AG09309 (cell line): ENCODE data around the gene NOP10.
"Not testable (repeated sequence)": the region's sequence is repeated elsewhere in the genome, so short reads cannot be mapped to it uniquely, and the experiment has no call there.

Experiments used
- DNase-seq: peaks from one replicate; pipeline ENCODE4 v3.0.0-alpha.2; 2010; ENCODE audit warnings: low read depth
- H3K4me3 ChIP-seq: 2 replicates; pipeline ENCODE4 v1.5.1; 2011; ENCODE audit warnings: mild to moderate bottlenecking, low read depth, low read length, moderate library complexity; ENCODE audit not compliant: control insufficient read depth
- TF ChIP-seq, protein P1 (sequence below): IDR thresholded peaks from 2 replicates; pipeline ENCODE4 v1.5.1; 2011; ENCODE audit warnings: mild to moderate bottlenecking, low read depth, low read length, inconsistent platforms; ENCODE audit not compliant: insufficient read depth, control insufficient read depth; ENCODE audit errors: missing control alignments

Gene NOP10

DNA sequence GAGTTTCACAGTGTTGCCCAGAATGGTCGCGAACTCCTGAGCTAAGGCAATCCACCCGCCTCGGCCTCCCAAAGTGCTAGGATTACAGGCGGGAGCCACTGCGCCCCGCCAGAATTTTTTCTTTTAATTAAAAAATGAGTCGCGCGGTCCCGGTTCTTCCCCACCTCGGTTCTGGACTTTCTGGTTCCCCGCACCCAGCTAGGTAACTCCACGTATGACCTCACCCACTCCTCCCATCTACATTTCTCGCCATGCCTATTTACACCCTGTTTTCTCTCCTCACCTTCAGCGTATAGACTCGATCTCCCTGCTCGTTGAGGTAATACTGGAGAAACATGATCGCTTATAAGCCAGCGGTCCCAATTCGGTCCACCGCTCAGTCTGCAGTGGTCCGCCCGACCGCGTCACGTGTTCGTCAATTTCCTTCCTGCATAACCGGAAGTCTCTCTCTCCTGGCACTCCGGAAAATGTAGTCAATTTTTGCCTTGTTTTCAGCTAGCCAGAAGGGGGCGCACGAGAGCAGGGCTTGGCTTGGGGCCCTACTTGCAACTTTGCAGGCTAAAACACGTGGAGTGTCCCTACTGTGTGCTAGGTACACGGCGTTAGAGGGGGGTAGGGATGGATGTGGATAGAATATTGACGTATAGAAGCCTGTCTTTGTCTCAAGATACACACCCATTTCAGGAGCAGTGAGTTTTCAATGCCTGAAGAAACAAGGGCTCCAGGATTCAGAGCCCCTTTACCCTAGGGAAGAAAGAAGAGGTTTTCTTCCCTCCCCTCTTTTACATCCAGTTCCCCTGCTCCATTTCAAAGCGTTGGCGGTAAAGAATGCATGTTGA lies at the start of gene NOP10, which contains the start of gene NUTM1:
TSS of gene NOP10 (minus strand) at position 400 of the 839 bp plus-strand sequence. CDS start at position 337, 63 bp downstream.
TSS of gene NUTM1 (plus strand) at position 579 of the 839 bp plus-strand sequence. CDS start 382 bp downstream, outside the sequence.
- peak within 1 kb of the TSS; percentile 63 for H3K4me3 ChIP-seq
- peak; percentile 74 for DNase-seq
- TF ChIP-seq, protein P1, sequence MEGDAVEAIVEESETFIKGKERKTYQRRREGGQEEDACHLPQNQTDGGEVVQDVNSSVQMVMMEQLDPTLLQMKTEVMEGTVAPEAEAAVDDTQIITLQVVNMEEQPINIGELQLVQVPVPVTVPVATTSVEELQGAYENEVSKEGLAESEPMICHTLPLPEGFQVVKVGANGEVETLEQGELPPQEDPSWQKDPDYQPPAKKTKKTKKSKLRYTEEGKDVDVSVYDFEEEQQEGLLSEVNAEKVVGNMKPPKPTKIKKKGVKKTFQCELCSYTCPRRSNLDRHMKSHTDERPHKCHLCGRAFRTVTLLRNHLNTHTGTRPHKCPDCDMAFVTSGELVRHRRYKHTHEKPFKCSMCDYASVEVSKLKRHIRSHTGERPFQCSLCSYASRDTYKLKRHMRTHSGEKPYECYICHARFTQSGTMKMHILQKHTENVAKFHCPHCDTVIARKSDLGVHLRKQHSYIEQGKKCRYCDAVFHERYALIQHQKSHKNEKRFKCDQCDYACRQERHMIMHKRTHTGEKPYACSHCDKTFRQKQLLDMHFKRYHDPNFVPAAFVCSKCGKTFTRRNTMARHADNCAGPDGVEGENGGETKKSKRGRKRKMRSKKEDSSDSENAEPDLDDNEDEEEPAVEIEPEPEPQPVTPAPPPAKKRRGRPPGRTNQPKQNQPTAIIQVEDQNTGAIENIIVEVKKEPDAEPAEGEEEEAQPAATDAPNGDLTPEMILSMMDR: peak; percentile 92

DNA sequence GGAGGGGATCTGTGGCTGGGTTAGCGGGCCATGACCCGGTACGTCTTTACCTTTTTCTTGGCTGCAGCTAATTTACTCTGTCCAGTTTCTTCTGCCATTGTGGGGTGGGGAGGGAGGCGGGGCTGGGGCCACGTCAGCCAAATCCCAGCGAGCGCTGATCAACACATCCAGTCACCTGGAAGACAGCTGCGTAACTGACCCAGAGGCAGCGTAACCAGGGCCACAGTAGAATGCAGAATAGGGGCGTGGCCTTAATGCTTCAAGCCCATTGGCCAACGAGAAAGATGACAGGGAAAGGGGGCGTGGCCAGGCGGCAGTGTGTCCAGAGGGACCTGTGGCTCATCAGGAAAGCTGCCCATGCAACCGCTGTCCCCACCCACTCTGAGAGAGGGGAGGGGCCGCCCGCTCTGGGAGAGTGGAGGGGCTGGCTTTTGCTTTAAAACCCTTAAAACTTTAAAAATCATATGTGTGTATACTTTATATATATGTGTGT lies 46.7 kb upstream of the NOP10 start:
- not testable (repeated sequence) for DNase-seq, H3K4me3 ChIP-seq

DNA sequence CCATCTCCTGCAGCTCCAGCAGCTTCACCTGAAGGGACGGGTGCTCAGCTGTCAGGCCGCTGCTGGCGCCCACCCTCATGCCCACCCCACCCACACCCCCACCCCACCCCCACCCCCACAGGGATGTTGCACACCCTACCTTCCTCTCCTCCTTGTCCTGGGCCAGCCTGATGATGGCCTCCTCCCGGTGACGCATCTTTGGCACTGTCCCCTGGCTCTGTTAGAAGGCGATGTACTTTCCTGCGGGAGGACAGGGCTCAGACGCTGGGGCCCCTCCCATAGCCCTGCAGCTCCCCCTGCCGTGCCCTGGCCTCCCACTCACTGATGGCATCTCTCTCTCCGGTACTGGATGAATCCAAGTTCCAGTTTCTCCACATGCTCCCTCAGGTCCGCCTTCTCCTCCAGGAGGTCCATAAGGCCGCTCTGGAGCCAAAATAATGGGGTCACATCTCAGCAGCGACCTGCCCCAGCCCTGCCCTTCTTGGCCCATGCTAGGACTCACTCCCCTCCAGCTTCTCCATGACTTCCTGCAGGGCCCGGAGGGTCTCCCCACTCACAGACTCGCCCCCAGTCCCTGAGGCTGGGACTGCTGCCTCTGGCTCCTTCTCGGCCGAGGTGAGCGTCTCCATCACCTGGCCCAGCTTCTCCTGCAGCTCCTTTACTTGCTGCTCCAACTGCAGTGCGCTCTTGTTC lies 39.0 kb upstream of the NOP10 start:
- not testable (repeated sequence) for H3K4me3 ChIP-seq, DNase-seq

DNA sequence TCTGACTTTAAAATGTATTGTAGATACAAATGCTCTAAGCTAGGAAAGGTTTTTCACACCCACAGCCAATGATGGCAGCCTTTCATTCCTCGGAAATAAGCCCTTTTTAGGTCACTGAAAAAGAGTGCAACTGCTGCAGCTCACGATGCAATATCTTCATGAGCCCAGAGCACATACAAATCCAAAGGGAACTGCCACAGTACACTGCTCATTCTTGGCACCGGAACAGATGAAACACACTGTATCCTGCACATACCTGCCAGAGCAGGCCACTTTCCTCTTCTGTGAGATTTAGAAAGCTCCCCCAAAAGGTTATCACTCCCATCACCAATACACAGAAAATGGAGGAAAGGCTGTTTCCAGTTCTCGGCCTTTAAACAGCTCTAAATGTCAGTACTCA lies 37.6 kb upstream of the NOP10 start:
- not testable (repeated sequence) for DNase-seq, H3K4me3 ChIP-seq

DNA sequence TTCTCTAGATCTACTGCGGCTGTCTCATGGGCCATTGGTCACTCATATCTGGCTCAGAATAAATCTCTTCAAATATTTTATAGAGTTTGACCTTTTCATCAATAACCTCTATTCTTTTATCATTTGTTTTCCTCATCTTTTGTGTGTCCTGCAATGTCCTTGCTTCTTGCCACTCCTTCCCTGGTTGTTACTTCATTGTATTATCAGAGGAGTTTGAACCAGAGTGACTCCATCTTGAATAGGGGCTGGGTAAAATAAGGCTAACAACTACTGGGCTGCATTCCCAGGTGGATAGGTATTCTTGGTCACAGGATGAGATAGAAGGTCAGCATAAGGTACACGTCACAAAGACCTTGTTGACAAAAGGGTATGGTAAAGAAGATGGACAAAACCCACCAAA lies 33.9 kb upstream of the NOP10 start:
- no peak for DNase-seq
- no peak overlapping the region for H3K4me3 ChIP-seq
- TF ChIP-seq, protein P1: no peak

DNA sequence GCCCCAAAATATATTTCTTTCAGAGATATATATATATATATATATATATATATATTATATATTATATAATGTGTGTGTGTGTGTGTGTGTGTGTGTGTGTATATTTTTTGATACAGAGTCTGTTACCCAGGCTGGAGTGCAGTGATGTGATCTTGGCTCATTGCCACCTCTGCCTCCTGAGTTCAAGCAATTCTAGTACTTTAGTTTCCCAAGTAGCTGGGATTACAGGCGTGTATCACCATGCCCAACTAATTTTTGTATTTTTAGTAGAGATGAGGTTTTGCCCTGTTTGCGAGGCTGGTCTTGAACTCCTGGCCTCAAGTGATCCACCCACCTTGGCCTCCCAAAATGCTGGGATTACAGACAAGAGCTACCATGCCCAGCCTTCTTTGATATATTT lies 32.6 kb upstream of the NOP10 start:
- DNase-seq, H3K4me3 ChIP-seq: not testable (repeated sequence)

DNA sequence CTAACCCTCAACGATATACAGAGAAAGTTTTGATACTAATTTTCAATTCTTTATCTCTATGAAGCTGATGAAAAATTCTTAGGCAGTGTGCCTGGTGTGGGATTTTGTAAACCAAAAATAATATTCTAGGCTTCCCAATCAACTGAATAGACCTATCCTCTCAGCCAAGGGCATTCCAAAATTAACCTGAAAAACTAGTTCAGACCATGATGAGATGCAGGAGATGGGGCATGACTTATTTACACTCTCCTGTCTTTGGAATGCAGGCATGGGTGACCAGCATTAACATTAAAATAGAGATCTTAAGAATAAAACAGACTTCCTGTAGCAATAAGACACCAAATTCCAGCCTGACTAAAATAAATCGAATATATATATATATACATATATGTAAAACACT lies 31.9 kb upstream of the NOP10 start:
- DNase-seq: no peak
- TF ChIP-seq, protein P1: no peak

DNA sequence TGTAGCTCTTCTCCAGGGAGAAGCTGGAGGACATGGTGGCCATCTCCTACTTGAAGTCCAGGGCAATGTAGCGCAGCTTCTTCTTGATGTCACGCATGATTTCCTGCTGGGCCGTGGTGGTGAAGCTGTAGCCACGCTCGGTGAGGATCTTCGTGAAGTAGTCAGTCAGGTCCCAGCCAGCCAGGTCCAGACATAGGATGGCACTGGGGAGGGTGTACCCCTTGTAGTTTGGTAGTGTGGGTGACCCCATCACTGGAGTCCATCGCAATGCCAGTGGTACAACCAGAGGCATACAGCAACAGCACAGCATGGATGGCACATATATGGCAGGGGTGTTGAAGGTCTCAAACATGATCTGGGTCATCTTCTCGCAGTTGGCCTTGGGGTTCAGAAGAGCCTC lies 31.0 kb upstream of the NOP10 start:
- no peak overlapping the region for H3K4me3 ChIP-seq
- TF ChIP-seq, protein P1: no peak
- DNase-seq: no peak

More for the DNA sequence above, 31.9 kb upstream of the NOP10 start:
- H3K4me3 ChIP-seq: no peak overlapping the region
